HCEC 1CT (cell line): ENCODE results near the gene SEMA6A.
A peak's percentile ranks its signal among the peaks of the same experiment; 100 is the strongest.

Experiments
- DNase-seq: peaks from one replicate; pipeline ENCODE4 v3.0.0-alpha.2; 2017

Gene SEMA6A, protein sequence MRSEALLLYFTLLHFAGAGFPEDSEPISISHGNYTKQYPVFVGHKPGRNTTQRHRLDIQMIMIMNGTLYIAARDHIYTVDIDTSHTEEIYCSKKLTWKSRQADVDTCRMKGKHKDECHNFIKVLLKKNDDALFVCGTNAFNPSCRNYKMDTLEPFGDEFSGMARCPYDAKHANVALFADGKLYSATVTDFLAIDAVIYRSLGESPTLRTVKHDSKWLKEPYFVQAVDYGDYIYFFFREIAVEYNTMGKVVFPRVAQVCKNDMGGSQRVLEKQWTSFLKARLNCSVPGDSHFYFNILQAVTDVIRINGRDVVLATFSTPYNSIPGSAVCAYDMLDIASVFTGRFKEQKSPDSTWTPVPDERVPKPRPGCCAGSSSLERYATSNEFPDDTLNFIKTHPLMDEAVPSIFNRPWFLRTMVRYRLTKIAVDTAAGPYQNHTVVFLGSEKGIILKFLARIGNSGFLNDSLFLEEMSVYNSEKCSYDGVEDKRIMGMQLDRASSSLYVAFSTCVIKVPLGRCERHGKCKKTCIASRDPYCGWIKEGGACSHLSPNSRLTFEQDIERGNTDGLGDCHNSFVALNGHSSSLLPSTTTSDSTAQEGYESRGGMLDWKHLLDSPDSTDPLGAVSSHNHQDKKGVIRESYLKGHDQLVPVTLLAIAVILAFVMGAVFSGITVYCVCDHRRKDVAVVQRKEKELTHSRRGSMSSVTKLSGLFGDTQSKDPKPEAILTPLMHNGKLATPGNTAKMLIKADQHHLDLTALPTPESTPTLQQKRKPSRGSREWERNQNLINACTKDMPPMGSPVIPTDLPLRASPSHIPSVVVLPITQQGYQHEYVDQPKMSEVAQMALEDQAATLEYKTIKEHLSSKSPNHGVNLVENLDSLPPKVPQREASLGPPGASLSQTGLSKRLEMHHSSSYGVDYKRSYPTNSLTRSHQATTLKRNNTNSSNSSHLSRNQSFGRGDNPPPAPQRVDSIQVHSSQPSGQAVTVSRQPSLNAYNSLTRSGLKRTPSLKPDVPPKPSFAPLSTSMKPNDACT

DNA sequence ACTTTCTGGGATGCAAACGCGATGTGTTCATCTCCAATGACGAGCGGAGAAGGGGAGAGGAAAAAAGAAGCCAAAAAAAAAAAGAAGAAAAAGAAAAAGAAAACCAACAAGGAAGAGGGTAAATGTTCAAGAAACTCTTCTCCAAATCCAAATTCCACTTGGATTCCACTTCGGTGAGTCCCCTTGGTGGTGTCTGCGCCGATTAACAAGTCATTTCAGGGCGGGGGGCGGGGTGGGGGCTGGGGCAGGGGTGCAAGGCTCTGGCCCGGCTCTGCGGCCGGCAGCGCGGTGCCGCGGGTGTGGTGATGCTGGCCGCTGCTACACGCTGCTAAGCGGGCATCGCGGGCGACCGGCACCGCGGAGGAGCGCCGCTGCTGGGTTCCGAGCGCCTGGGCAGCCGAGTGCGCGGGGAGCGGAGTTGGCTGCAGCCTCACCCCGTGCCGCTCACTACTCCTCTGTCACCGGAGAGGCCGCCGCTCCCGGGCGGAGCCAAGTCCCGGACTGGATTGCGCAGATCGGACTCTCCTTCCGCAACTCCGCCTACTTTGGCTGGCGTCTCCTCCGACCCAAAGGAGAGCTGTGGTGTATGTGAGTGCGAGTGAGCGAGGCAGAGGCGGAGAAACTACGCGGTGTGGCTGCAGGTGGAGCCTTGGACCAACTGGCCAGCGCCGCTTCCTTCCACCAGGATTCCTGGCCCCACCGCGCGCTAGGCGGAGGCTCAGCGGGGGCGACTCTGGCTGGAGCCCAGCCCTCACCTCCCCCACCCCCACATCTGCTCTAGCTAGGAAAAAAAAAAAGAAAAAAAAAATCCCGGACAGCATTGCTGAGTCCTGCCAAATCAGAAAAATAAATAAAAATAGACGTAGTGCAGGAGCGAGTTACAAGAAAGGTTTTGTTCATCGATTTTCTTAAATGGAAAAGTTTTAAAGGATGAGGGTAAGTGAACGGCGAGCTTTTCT lies at the start of gene SEMA6A:
Gene SEMA6A (minus strand): TSS at position 457 of the 959 bp plus-strand sequence. CDS start 69,879 bp downstream, outside the sequence.
- DNase-seq, result peak; percentile 88

DNA sequence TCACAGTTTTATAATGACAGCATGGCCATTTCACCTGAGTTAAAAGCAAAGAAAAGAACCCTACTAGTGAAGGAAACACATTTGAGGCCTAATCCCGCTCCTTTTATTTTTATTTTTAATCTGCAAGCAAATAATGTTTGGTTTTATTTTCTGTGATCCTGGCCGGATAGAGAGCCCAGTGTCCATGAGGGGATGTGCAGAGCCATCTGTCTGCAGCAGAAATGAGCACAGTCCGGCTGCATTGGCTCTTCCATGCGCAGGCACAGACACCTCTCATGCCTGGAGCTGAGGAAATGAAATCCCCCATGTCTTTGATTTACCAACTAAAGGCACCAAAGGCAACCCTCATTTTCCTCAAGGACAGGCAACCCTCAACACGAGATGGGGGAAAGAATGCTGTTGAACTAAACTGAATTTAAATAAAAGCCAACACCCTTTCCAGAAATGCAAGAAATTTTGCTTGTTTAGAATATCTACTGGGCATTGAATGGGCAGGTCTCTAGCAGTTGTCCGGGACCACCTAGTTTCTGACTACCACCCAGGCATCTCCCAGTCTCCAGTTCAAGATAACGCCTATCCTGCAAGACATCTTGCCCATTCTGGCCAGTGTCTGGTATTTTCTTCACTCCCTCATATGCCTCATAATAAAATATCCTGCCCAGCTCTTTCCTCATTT lies 47.9 kb upstream of the SEMA6A start:
- no peak for DNase-seq

DNA sequence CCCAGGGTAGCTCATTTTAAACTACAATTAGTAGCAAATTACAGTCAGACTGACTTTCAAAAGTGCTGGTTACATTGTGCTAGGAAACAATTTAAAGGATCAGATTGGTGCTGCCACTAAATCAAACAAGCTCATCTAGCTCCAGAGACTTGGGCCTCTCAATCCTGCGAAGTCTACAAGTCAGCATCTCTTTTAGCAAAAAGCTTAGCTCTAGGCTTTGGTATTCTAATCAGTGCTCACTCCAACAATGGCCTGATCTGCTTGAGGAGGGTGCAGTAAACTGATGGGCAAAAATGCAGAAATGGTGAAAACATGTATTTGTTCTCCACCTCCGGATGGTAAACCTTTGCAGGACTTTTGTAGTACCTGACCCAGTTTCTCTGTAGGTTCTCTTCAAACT lies 47.0 kb upstream of the SEMA6A start:
- DNase-seq, result no peak

DNA sequence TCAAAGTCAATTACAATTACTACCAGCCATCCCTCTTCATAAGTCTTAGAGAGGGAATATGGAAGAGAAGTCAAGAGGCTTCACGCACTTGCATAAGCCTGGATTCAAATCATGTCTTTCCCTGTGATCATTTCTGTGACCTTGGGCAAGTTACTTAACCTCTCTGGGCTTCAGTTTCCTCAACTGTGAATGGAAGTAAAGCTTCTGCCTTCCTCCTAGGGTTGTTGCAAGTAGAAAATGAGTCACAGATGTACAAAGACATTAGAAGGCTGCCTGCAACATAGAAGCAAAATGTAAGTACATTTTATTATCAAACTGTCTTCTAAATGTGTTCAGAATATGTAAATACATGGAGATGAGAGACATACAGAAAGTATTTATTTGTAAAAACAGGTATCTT lies 42.3 kb upstream of the SEMA6A start:
- DNase-seq, result no peak

DNA sequence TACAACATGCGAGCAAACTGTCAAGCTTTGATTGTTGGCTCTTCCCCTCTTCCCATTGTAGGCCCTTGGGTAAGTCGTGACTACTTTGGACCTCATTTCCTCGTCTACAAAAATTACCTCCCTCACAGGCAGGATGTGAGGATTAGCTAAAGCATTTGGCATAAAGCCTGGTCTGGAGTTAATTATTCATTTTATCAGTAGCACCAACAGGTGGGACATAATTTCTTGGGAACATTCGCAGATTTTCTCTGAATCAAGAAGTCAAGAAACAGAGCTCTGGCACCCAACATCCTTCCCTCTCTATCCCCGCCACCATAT lies 39.9 kb upstream of the SEMA6A start:
- DNase-seq, result no peak

DNA sequence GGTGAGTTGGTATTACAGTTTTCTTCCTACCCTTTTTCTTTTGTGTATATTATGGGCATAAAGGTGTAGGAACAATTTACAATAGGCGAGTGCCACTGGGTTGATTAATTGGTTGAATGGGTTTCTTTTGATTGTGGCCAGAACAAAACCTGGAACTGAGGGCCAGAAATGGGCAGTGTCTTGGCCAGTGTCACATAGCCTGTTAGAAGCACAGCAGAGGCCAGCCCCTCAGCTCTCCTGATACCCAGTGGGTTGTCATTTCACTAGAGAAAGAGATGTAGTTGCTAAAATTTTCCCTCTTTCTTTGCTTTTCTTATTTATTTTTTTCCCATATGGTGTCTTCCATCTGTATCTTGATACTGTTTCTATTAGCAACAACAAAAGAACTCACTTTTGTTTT lies 38.8 kb upstream of the SEMA6A start:
- DNase-seq, result no peak

DNA sequence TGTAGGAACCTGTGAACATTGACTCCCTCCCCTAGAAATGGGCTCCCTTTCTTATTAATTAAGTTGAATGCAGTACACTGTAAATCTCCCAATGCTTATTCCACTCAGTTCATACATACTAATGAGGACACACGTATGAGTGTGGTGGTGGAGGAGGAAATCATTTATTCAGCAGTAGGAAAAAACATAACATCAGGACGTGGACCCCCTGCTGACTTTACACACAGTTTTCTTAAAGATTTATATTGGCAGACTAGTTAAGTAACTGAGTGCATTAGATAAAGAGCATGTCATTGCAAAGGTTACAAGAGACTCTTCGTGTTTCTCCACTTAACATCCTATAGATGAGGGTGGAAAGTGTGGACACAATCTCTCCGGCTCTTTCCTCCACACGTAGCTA lies 37.8 kb upstream of the SEMA6A start:
- no peak for DNase-seq

DNA sequence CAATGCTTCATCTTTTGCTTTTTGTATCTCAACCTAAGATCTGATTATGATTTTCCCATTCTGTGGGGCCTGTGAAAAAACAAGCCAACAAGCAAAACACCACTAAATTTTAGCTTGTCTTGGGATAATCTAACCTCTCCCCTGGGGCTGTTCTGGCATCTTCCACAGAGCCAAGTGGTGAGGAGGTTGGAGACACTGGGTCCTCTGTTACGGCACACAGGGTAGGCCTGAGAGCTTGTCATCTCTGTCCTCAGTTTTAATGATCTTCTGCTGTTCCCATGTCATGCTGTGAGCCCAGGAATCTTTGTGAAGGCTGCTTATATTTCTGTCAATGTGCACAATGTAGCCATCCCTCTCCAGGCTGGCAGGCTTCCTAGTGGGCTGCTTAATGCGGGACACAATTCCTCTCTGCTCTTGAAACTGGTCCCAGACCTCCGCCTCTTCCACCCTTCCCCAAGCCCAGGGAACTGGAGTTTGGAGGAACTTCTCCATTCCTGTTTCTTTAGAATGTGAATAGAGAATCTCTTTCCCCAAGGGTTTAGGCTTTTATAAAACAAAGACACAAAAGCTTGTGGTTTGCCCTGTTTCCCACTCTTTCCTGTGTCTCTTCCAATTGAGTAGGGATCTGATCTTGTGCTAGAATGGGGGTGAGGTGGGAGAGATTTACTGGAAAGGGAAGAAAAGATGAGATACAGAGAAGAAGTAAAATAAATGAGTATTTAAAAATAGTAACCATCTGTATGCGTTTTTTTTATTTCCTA lies 30.9 kb upstream of the SEMA6A start:
- DNase-seq, result no peak

DNA sequence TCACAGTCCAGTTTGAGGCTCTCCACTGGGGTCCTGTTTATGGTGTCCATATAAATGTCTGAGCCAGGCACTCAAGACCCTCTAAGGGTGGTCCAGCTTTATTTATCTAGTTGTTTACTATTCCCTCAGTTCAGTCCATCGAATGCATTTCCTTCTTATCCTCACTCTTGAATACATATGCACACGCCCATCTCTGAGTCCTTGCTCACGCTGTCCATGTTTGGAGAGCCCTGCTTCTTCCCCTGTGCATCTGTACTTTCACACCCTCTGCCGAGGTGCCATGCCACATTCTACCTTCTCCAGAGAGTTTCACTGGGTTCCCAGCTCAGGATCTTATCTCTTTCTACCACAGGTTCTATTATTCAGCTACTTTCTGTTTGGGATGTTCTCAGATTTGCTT lies 30.2 kb upstream of the SEMA6A start:
- DNase-seq, result no peak

DNA sequence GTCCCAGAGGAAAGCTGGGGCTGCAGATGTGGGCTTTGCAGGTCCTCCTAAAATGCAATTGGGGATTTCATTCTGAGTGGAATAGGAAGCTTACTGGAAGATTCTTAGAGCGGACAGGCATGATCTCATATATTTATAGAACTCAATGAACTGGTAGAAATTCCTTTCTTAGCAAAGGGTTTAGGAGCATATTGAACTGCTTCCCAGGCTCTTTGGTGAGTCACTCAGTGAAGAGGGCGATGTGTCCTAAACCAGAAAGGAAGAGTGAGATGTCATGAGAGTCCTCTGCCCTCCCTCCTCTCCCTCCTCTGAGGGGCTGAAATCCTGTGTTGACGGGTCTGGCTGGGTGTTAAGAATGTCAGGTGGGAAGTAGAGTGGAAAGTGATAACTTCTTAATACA lies 26.3 kb upstream of the SEMA6A start:
- DNase-seq, result peak; percentile 24

DNA sequence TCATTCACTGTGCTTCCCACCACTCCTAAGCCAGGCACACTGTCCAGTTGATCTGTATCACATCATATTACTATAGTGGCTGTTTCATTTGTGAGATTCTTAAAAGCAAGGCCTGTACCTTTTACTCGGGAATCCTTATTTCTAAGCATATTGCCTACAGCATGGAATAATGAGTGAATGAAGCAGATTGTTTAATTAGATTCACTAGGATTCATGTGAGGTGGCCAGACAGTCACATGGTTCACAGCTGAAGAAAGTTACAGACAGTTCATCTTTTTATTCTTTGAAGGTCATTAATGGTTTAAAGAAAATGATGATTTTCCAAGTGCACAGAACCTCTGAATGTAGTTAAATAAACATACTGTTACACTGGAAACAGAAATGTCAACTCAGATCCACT lies 24.3 kb upstream of the SEMA6A start:
- DNase-seq, result no peak

DNA sequence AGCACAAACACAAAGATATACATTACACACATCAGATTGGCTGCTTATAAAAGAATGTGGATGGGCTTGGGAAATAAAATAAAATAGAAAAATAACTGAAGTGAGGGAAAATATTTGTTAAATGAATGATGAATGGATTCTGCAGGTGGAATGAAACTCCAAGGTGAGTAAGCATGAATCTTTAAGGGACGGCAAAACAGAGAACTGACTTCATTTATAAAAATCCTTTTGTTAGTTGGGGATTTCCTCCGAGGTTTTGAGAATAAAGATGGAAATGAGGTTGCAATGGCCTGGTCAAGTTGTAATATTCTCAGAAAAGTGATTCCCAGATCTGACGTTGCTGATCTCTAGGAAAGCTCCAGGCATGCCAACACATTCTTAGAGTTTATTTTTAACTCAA lies 20.9 kb upstream of the SEMA6A start:
- DNase-seq, result no peak

DNA sequence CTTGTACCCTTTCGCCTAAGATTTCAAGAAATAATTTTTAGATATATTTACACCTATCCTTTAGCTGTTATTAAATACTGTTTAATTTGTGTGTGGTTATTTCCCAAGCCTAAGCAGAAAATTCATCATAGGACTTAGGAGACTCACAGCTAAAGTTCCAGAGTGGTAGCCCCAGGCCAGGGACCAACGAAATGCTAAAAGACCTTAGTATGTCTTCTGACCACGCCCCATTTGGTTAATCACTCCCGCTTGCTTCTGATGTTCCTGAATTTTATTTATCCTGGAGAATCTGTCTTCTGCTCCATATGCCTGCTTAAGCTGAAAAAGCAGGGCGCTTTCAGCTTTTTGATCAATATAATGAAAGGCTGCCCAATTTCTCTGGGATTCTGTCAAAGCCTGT lies 18.7 kb upstream of the SEMA6A start:
- DNase-seq, result no peak

DNA sequence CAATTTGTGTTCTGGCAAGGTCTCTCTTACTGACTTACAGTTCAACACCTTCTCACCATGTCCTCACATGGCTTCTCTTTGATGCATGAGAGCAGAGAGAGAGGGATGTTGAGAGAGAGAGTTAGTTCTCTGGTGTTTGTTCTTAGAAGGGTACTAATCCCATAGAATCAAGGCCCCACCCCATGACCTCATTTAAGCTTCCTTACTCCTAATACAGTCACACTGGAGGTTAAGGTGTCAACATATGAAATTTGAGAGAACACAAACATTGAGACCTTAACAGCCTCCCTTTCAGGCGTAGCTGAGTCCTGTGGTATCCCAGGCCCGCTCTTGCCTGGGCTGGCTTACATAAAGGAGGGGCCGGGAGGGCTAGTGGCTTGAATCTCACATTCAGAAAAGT lies 10.6 kb upstream of the SEMA6A start:
- no peak for DNase-seq

DNA sequence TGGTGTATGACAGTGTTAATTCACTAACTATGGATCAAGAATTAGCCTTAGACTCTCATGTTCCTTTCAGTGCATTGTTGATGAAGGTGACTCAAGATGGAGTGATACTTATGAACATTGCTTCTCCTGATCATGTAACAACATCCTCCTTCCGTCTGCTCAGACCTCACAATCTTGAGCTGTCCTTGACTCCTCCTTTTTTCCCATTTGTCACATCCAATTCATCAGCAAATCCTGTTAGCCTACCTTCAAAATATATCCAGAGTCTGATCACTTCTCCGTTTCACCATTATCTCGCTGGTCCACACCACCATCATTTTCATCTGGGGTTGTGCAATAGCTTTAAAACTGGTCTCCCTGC lies 9.2 kb upstream of the SEMA6A start:
- DNase-seq, result no peak

DNA sequence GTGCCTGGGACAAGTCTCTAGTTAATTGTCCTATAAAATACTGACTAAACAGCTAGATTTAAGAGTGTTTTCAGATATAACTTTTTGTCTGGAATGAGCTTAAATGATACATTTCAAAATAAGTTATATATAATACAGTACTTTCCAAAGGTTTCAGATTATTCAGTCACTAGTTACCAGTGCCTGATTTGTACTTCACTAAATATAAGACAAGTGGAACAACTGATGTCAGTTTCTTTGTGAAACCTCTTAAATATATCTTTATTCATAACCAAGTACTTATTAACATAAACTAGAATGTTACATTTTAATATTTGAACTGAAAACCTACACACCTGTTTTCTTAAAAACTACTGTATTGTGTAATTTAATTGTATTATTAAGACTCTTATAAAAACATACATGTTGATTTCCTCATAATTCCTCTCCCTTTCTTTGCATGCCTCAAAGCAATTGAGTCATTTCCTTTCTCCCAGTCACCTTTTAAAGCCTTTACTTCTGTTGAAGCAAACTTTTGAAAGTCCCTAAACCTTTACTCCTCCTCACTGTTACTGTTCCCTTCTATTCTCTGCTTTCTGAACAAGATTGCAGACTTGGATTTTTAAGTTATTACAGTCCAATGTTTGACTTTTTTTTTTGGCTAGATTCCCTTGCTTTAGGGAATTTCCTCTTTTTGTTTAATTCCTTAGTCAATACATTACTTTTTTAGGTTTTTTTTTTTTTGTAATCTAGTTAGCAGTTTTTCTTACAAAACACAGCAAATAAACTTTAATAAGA lies 8.7 kb upstream of the SEMA6A start:
- DNase-seq, result peak; percentile 1

DNA sequence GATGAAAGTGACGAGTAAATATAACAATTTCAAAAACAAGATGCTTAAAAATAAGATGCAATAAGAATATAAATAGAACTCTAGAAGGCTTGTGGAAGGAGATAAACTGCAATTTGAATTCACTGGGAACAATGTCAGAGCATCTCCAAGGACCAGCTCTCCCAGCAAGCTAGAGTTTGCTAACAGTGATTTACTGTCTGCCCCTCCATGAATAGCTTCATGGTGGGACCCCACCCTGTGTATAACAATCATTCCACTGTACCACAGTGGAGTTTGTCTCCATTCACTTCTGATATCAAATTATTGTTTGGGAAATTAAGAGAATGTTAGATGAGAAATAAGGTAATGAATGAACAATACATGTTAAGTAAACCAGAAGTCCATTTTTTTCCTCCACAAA lies 7.3 kb upstream of the SEMA6A start:
- DNase-seq, result no peak

DNA sequence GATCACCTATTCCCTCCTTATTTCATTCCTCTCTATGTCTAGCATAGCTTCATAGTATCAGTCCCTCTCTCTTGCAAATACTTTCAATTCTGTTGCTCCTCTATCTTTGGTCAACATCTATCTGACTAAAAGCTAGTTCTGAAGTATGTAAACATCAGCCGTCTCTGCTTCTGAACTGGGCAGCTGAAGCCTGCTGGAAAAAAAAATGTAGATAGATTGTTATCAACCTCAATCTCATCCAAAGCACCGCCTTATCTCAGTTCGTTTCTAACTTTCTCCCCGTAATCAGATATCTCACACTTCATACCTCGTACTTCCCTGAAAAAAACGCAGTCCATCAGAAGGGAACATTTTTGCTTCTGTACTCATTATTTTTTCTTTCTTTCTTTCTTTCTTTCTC lies 4.5 kb upstream of the SEMA6A start:
- no peak for DNase-seq

DNA sequence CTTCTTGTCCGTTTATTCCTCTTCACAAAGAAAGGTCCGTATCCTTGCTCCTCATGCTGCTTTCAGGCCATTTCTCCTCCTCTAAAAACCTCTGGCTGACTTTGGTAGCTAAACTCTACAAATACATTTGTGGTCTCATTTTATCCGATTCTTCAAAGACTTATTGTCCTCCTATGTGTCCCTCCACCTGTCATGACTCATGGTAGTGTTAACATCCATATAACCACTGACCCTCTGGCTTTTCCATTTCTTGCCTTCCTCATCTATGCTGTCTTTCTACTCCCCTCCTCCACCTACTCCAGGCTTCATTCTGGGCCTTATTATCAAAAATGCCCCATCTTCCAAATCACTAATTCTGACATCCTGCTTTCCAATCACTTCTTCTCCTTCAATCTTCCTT lies 4.1 kb upstream of the SEMA6A start:
- no peak for DNase-seq

DNA sequence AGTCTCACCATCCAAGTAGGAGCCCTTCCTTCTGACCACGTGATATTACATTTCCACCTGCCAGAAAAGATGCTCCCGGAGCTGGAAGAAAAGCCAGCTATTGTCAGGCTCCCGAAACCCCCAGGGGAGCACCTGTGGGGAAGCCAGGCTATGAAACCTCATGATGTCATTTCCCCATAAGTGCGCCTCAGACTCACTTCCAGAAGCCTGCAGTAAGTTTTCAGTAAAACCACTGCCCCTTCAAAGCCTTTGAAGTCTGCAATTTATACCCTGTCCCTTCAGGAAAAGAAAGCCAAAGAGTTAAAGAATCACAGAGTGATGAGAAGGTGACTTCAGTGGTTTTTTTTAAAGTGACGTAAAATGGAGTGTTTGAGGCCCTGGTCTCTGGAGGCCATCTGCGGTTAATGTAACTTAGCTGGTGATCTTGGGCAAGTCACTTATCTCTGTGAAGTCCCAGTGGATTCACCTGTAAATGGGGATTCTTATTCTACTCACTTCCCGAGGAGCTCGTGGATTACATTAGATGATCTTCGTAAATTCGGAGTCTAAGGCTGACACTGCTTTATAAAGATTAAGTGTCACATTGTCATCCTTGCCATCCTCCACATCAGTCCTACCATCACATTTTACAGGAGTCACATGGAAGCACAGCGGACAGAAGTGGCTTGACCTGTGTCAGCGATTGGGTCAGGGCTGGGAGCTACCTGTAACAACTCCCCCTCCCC lies 2.6 kb upstream of the SEMA6A start:
- no peak for DNase-seq
